ENCODE measurements around the gene MSN.

Gene MSN

GRCh38 chrX:65772842-65773241 lies 105.4 kb downstream of the MSN start:
- Histone ChIP-seq H3K79me2 (ENCODE audit: insufficient read depth, low read length) (no peaks in the 10 kb centered on the region), H3K9ac (ENCODE audit: low read length) (no peak overlapping the region), H3K9me3 (ENCODE audit: insufficient read depth, low read length) (no peaks in the 10 kb centered on the region), H3F3A (ENCODE audit: insufficient read depth) (no peaks in the 10 kb centered on the region), H2AFZ (ENCODE audit: low read depth, low read length, severe bottlenecking) (no peak overlapping the region), H3K27ac (ENCODE audit: low read depth, low read length) (no peak overlapping the region), H3K36me3 (ENCODE audit: low read length) (no peaks in the 10 kb centered on the region), H4K20me1 (ENCODE audit: low read depth, low read length) (no peaks in the 10 kb centered on the region), H3K4me2 (ENCODE audit: low read depth, low read length, poor library complexity, severe bottlenecking) (no peak overlapping the region), H3K4me3 (ENCODE audit: insufficient read depth, low read length, poor library complexity, severe bottlenecking) (no peak overlapping the region), H3K9me2 (replicated peaks; ENCODE audit: insufficient read depth, low read length) (no peaks in the 10 kb centered on the region), H3K27me3 (ENCODE audit: low read length) (no peaks in the 10 kb centered on the region)
- TF ChIP-seq CTCF (IDR thresholded peaks at IDR 0.05; ENCODE audit: insufficient read depth, low read length, poor library complexity, severe bottlenecking) (no peak), EZH2phosphoT487 (conservative IDR thresholded peaks at IDR 0.05; ENCODE audit: low read length) (no peak)

- TF ChIP-seq EZH2phosphoT487 (conservative IDR thresholded peaks at IDR 0.05; ENCODE audit: low read length) (no peak), CTCF (IDR thresholded peaks at IDR 0.05; ENCODE audit: insufficient read depth, low read length, poor library complexity, severe bottlenecking) (no peak)
- H3K79me2 ChIP-seq (ENCODE audit: insufficient read depth, low read length) = no peaks in the 10 kb centered on the region
- no peaks in the 10 kb centered on the region for H3F3A ChIP-seq (ENCODE audit: insufficient read depth)
- H3K4me2 ChIP-seq (ENCODE audit: low read depth, low read length, poor library complexity, severe bottlenecking) = no peak overlapping the region
- H3K4me3 ChIP-seq (ENCODE audit: insufficient read depth, low read length, poor library complexity, severe bottlenecking) = no peak overlapping the region
- H3K27me3 ChIP-seq (ENCODE audit: low read length) = no peaks in the 10 kb centered on the region
- H3K36me3 ChIP-seq (ENCODE audit: low read length) = no peaks in the 10 kb centered on the region
- no peaks in the 10 kb centered on the region for H3K9me3 ChIP-seq (ENCODE audit: insufficient read depth, low read length)
- H4K20me1 ChIP-seq (ENCODE audit: low read depth, low read length) = no peaks in the 10 kb centered on the region
- H3K9me2 ChIP-seq (replicated peaks; ENCODE audit: insufficient read depth, low read length) = no peaks in the 10 kb centered on the region
- H3K27ac ChIP-seq (ENCODE audit: low read depth, low read length) = no peak overlapping the region
- H3K9ac ChIP-seq (ENCODE audit: low read length) = no peak overlapping the region
- H2AFZ ChIP-seq (ENCODE audit: low read depth, low read length, severe bottlenecking) = no peak overlapping the region
Measured at GRCh38 chrX:65781845-65782244, 114.4 kb downstream of the MSN start.

- H3K9me3 ChIP-seq (ENCODE audit: insufficient read depth, low read length) = no peaks in the 10 kb centered on the region
- H3K27me3 ChIP-seq (ENCODE audit: low read length) = no peaks in the 10 kb centered on the region
- H3K79me2 ChIP-seq (ENCODE audit: insufficient read depth, low read length) = no peaks in the 10 kb centered on the region
- H3F3A ChIP-seq (ENCODE audit: insufficient read depth) = no peaks in the 10 kb centered on the region
- no peaks in the 10 kb centered on the region for H3K9me2 ChIP-seq (replicated peaks; ENCODE audit: insufficient read depth, low read length)
- H2AFZ ChIP-seq (ENCODE audit: low read depth, low read length, severe bottlenecking) = no peak overlapping the region
- H3K4me2 ChIP-seq (ENCODE audit: low read depth, low read length, poor library complexity, severe bottlenecking) = no peak overlapping the region
- no peak overlapping the region for H3K9ac ChIP-seq (ENCODE audit: low read length)
- no peaks in the 10 kb centered on the region for H3K36me3 ChIP-seq (ENCODE audit: low read length)
- no peaks in the 10 kb centered on the region for H4K20me1 ChIP-seq (ENCODE audit: low read depth, low read length)
- H3K27ac ChIP-seq (ENCODE audit: low read depth, low read length) = no peak overlapping the region
- no peak overlapping the region for H3K4me3 ChIP-seq (ENCODE audit: insufficient read depth, low read length, poor library complexity, severe bottlenecking)
- TF ChIP-seq EZH2phosphoT487 (conservative IDR thresholded peaks at IDR 0.05; ENCODE audit: low read length) (no peak), CTCF (IDR thresholded peaks at IDR 0.05; ENCODE audit: insufficient read depth, low read length, poor library complexity, severe bottlenecking) (no peak)
Measured at GRCh38 chrX:65783746-65784145, 116.3 kb downstream of the MSN start.

Measured in SU-DHL-6 (cell line).